Measurements from ENCODE around the gene ZNF629. TPM values are rescaled to one million over a fixed set of nuclear protein-coding genes. Genes with fewer than 3 reads are reported as not detected.

ZNF629 gene
- total and polyA plus RNA-seq, 7 donors = 1.5 to 15.9 (median 7.8) TPM

GRCh38 chr16:30747331-30747730, 39.7 kb downstream of the ZNF629 start:
- intact Hi-C loops (cut with DNase I) = loop anchor here in 1 of 2 donors (5.0 kb wide), 1 partner anchor 35 kb away; no protein-coding TSS in a partner anchor
- WGBS, 3 donors = 29 to 39% (median 32%) methylated on average over 3 of the region's 3 CpGs

GRCh38 chr16:30746638-30747175, 40.3 kb downstream of the ZNF629 start:
- Histone ChIP-seq H3K9me3 (no peaks in the 10 kb centered on the region), H3K27me3 (ENCODE audit: insufficient read depth in 3 of 3, low read length in 2 of 3) (no peaks in the 10 kb centered on the region), H3K4me1 (no peaks in the 10 kb centered on the region), H3K4me3 (no peak overlapping the region), H3K27ac (no peak overlapping the region), H3K36me3 (ENCODE audit: insufficient read depth in 1 of 2, low read depth in 1 of 2) (peaks cover 0 to 53% of the 10 kb centered on the region in 2 donors)
- DNase-seq (no peak), ATAC-seq (no peak)
- no peak for TF ChIP-seq CTCF (IDR thresholded peaks at IDR 0.05)
- intact Hi-C loops (cut with DNase I) = loop anchor here in 1 of 2 donors (5.0 kb wide), 1 partner anchor 34 kb away; no protein-coding TSS in a partner anchor
- WGBS, 3 donors = 88 to 94% (median 91%) methylated on average over 9 of the region's 9 CpGs

More at GRCh38 chr16:30747331-30747730, 39.7 kb downstream of the ZNF629 start:
- H3K27ac ChIP-seq = peak overlapping the region; percentile 81
- no peaks in the 10 kb centered on the region for H3K9me3 ChIP-seq
- no peak for TF ChIP-seq CTCF (IDR thresholded peaks at IDR 0.05)
- H3K4me1 ChIP-seq = no peaks in the 10 kb centered on the region
- ATAC-seq (peak in 1 of 4 donors; percentile 14), DNase-seq (no peak)
- H3K36me3 ChIP-seq (ENCODE audit: insufficient read depth in 1 of 2, low read depth in 1 of 2) = peaks cover 0 to 53% of the 10 kb centered on the region in 2 donors
- H3K27me3 ChIP-seq (ENCODE audit: insufficient read depth in 3 of 3, low read length in 2 of 3) = no peaks in the 10 kb centered on the region
- peak overlapping the region; percentile 78 for H3K4me3 ChIP-seq

- ATAC-seq (no peak), DNase-seq (no peak)
- Histone ChIP-seq H3K9me3 (no peaks in the 10 kb centered on the region), H3K27ac (no peak overlapping the region), H3K27me3 (ENCODE audit: insufficient read depth in 3 of 3, low read length in 2 of 3) (no peaks in the 10 kb centered on the region), H3K4me3 (no peak overlapping the region), H3K36me3 (ENCODE audit: insufficient read depth in 1 of 2, low read depth in 1 of 2) (peaks cover 0 to 43% of the 10 kb centered on the region in 2 donors), H3K4me1 (no peaks in the 10 kb centered on the region)
- no peak for TF ChIP-seq CTCF (IDR thresholded peaks at IDR 0.05)
- WGBS, 3 donors = 67 to 85% (median 68%) methylated on average over 2 of the region's 2 CpGs
- intact Hi-C loops (cut with DNase I) = loop anchor here in 1 of 2 donors (5.0 kb wide), 1 partner anchor 33 kb away; no protein-coding TSS in a partner anchor
These were observed 41.9 kb downstream of the ZNF629 start for GRCh38 chr16:30745082-30745481.

GRCh38 chr16:30744183-30744582, 42.8 kb downstream of the ZNF629 start:
- no peak for ATAC-seq
- Histone ChIP-seq H3K4me1 (no peaks in the 10 kb centered on the region), H3K27ac (peak overlapping the region; percentile 36), H3K27me3 (ENCODE audit: insufficient read depth in 3 of 3, low read length in 2 of 3) (no peaks in the 10 kb centered on the region), H3K36me3 (ENCODE audit: insufficient read depth in 1 of 2, low read depth in 1 of 2) (peaks cover 4 to 51% of the 10 kb centered on the region in 2 donors), H3K9me3 (no peaks in the 10 kb centered on the region), H3K4me3 (no peak overlapping the region)
- intact Hi-C loops (cut with DNase I) = loop anchor here (5.0 kb wide), 2 partner anchors 37 to 42 kb away; no protein-coding TSS in a partner anchor
- TF ChIP-seq CTCF (IDR thresholded peaks at IDR 0.05) = no peak
- 38 to 57% (median 48%) methylated on average over 2 of the region's 2 CpGs for WGBS, 3 donors
- DNase-seq = peak in 1 of 2 donors; percentile 70
